HG03460 (cell line): ENCODE measurements around the gene RBMS1.

Experiments used
- ATAC-seq: cut with Tn5 transposase; IDR thresholded peaks from one replicate; pipeline ENCODE4 v1.9.1; 2021; ENCODE audit not compliant: unreplicated experiment

Gene RBMS1

GRCh38 chr2:160232905-160233475 is 260.6 kb downstream of the RBMS1 start:
- ATAC-seq, result no peak

- ATAC-seq, result no peak
These were observed 264.0 kb downstream of the RBMS1 start for GRCh38 chr2:160229591-160229990.

- ATAC-seq, result no peak
These were observed 265.3 kb downstream of the RBMS1 start for GRCh38 chr2:160228141-160228917.

- no peak for ATAC-seq
These were observed 266.2 kb downstream of the RBMS1 start for GRCh38 chr2:160227293-160227915.

DNA sequence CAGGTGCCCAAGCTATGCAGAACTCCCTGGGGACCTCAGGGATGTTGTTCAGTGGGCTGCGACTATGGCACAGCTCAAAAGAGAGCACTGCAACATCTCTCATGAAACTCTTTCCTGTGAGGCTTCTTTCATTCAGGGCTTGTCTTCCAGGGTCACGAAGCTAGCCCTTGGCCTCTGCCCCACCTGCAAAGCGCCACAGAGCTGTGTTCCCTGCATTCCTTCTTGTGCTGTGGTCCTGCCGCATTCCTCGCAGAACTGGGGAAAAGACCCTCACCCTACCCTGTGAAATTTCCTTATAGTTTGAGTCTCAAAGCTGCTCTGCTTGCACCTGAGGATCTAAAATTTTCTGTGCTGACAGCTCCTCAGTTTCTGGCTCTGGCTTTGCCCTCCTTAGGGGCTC is 267.2 kb downstream of the RBMS1 start:
- ATAC-seq, result no peak

GRCh38 chr2:160225722-160226121 is 267.9 kb downstream of the RBMS1 start:
- ATAC-seq, result no peak

GRCh38 chr2:160224507-160224906 is 269.1 kb downstream of the RBMS1 start:
- no peak for ATAC-seq

DNA sequence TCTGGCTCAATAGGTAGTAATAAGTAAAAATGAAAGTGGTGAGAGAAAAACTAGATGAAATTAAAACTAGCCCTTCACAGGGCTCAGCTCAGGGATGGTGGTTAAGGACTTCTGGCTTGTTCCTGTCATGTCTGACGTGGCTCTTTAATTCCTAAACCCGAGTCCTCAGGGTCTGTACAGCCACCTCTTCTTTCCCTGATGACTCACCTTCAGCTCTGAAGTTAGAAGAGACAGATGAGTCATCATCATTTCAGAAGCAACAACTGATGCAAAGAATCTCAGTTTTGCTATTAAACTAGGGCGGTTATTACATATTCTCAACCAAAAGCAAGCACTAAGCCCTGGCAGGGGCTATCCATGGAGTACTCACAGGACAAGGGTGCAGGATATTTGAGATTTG is 269.5 kb downstream of the RBMS1 start:
- ATAC-seq, result peak; percentile 89

GRCh38 chr2:160223560-160223959 is 270.0 kb downstream of the RBMS1 start:
- no peak for ATAC-seq

DNA sequence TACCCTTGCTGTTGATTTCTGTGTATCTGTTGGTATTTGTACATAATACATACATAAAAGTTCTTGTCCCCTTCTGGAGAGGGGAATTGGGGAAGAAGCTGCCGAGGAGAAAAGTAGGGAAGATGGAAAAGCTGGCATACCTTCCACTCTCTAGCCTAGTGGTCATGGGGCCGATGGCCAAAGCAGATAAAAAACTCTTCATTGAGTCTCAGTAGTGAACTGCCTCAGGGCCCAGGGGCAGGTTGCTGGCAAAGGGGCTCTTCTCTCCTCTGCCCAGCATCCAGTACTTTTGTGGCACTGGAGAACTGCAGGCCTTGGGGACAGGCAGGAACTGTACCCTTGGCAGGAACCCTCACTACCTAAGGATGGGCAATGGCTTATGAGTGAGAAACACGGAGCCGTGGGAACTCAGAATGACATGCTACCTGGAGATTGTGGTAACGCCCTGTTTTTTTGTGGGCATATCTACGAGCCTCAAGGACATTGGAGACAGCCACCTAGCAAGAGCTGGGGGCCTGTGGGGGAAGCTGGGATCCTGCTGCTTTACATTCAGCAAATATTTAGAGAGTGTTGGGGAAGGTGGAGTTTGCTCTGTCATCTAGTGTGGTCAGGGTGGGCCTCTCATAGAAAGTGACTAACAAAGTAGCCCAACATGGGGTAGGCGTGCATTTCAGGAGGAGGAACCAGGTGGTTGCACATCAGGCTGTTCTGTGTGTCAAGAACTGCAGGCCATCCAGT is 270.9 kb downstream of the RBMS1 start:
- no peak for ATAC-seq
